NCI-H69 (cell line): ENCODE measurements around the gene NCAPH2.

Source experiments
- DNase-seq: peaks from one replicate; lab custom pipeline; 2025; lab: John Stamatoyannopoulos, UW

The NCAPH2 gene

GRCh38 chr22:50507991-50508884 is at the start of gene NCAPH2:
Gene NCAPH2, plus strand, starts transcription at chr22:50508224. Its CDS starts 114 bp downstream, at chr22:50508338.
- peak; percentile 99 for DNase-seq

- DNase-seq, result no peak
These were observed 49.0 kb upstream of the NCAPH2 start for GRCh38 chr22:50459016-50459415.

GRCh38 chr22:50459496-50460140 is 48.4 kb upstream of the NCAPH2 start:
- DNase-seq, result no peak

DNA sequence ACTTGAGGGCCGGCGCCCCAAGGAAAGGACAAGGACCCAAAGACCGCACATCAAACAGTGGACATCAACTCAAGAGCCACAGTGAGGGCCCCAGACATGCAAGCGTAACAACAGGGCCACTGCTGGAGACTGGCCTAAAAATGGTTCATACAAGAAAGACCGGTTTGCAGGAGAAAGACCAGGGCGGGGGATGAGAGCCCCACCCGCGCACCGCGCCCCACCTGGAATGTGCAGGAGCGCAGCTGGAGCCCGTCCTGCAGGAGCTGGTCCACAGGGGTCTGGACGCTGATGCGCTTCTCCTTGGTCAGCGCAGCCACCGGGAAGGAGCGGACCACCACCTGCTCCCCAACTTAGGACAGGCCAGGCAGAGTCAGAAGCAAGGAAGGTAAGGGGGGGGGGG is 47.1 kb upstream of the NCAPH2 start:
- no peak for DNase-seq

DNA sequence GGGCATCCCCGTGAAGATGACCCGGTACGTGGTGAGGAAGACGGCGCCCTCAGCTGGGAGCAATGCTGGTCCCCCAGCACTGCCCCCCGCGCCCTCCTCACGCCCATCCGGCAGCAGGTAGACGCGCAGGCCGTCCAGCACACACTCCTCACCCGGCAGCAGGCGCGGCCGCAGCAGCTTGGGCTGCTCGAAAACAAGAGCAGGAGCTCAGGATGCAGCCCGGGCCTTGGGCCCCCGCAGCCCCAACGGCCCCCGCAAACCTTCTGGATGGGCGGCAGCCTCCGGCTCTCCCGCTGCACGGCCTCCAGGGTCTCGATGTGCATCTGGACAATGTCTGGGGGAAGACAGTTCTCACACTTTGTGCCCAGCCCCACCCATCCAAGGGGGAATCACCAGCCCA is 46.5 kb upstream of the NCAPH2 start:
- no peak for DNase-seq

DNA sequence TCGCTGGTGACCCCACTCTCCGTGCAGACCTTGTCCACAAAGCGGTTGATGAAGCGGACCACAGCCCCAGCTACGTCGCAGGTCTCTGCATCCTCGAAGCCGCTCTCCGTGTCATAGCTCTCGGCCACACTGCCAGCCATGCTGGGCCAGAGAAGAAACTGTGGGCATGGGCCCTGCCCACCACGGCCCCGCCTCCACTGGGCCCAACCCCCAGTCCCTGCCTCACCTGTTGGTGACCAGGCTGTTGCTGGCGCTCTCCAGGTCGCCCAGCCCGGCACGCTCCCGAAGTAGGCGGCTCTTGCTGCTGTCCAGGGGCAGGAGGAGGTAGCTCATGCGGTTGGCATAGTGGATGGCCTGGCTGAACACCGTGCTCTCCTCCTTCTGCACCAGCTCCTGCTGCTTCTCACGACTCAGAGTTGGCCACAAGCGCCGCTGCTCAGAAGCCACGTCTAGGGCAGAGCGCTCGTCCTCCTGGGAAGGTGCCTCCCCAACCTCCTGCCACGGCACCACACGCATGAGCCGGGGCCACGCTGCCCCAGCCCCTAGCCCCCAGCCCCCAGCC is 46.0 kb upstream of the NCAPH2 start:
- DNase-seq, result no peak

GRCh38 chr22:50463188-50463900 is 44.7 kb upstream of the NCAPH2 start:
- no peak for DNase-seq

- no peak for DNase-seq
These were observed 43.6 kb upstream of the NCAPH2 start for GRCh38 chr22:50464451-50464850.

DNA sequence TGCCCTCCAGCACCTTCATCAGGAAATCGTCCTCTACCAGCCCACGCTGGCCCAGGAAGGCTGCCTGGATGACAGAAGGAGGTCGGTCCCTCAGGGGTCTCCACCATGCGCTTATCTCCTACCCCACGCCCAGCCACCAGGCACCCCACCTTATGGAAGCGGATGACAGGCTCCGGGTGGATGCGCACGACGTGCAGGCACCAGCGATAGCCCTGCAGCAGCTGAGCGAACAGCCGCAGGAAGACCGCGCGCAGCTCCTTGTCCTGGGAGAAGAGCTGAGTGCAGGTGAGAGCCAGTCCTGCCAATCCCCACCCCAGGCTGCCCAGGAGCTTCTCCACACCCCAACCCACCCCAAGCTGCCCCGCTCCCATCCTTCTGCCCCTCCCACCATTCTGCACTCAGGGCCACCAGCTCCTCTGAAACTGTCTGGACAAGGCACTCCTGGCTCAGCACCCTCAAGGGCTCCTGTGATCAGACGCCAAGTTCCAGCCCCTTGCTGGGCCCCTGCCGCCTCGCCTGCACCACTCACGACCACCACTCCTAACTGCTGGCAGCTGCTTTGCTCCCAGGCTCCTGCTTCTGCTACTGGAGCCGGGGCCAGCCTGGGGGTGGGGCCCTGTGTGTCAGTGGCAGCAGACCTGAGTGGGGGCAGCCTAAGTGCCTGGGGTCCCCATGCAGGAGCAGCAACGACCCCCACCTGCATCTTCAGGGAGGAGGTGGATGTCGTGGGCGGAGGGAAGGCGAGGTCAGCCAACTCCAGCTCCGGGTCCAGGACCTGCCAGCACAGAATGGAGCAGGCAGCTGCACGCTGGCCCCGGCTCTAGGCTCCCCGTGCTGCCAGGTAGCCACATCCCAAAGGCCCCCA is 42.7 kb upstream of the NCAPH2 start:
- DNase-seq, result no peak

- DNase-seq, result peak; percentile 26
These were observed 40.7 kb upstream of the NCAPH2 start for GRCh38 chr22:50467341-50467740.

- peak; percentile 19 for DNase-seq
These were observed 40.1 kb upstream of the NCAPH2 start for GRCh38 chr22:50467773-50468440.

GRCh38 chr22:50468626-50469025 is 39.4 kb upstream of the NCAPH2 start:
- no peak for DNase-seq

DNA sequence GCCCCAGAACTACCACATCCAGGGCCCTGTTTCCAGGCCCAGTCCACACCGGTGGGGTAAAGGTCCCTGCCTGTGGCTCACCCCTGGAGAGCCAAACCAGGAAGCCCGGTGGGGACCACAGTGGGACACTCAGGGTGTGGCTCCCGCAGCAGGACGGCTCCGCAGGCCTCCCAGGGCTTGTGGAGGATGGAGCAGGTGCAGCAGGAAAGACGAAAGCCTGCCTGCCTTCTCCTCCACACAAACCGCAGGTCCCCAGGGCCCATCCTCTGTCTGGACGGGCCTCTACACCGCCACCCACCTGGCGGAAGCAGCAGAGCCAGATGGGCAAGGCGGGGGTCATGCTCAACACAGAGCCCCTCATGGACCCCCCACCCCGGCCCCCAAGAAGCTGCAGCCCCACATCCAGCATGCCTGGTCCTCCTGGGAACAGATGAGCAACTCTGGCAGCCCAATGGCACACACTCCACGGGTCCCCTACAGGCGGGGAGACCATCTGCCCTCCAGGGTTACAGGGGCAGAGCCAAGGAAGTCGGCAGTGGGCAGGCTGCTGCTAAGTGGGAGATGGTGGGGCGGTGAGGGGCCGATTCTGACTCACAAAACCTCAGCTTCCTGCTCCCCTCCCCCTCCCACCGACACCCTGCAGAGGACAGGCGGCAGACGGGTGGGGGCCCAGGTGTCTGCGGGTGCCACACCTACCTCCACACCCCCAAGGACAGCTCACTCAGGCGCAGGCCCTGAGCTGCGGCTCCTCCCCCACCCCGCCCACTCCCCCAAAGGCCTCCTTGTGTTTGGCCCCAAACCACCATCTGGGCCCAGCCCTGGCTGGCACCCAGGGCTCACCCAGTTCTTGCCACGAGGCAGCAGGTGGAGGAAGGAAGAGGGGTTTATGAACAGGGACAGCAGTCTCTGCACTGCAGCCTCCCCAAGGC is 38.4 kb upstream of the NCAPH2 start:
- DNase-seq, result peak; percentile 97

DNA sequence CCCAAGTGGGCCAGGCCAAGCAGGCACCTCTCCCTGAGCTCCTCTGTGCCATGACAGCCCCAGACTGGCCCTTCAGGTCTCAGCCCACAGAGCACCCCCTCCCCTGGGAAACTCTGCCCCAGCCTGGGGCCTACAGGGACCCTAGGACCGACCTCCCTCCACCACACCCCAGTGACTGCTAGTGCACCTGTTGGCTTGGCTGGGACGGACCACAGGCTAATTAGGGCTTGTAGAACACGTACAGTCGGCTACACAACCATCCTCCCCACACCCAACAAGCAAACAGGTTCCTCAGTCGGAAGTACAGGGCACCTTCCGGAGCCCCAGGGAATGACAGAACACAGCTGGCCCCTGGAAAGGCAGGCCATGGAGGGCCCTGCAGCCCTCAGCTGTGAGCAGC is 37.5 kb upstream of the NCAPH2 start:
- DNase-seq, result peak; percentile 42

DNA sequence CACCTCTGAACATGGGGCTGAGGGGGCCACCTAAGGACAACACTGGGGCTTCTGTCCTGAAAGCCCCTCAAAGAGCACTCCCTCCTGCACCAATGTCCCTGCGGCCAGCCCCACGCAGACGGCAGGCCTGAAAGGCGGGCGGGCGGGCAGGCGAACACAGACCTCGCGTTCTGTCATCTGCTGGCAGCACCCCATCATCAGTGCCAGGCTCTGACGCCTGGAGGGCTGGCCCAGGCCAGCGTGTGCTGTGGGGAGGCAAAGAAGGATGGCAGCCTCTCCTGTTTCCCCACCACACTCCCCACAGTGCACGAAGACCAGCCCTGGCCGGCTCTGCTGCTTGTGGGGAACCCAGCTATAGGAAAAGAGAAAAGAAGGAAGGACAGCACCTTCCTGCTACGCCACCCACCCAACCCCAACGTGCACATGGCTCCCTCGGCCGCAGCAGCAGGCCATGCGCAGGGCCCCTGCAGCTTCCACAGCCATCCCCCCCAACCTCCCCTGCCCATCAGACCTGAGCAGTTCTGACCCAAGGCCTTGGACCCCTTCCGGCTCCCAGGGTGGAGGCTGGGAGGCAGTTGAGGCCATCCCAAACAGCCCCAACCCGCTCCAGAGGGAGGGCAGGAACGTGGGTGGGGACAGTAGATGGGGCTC is 36.7 kb upstream of the NCAPH2 start:
- no peak for DNase-seq

GRCh38 chr22:50471962-50472361 is 36.1 kb upstream of the NCAPH2 start:
- DNase-seq, result no peak

GRCh38 chr22:50473088-50473487 is 34.9 kb upstream of the NCAPH2 start:
- DNase-seq, result peak; percentile 45

DNA sequence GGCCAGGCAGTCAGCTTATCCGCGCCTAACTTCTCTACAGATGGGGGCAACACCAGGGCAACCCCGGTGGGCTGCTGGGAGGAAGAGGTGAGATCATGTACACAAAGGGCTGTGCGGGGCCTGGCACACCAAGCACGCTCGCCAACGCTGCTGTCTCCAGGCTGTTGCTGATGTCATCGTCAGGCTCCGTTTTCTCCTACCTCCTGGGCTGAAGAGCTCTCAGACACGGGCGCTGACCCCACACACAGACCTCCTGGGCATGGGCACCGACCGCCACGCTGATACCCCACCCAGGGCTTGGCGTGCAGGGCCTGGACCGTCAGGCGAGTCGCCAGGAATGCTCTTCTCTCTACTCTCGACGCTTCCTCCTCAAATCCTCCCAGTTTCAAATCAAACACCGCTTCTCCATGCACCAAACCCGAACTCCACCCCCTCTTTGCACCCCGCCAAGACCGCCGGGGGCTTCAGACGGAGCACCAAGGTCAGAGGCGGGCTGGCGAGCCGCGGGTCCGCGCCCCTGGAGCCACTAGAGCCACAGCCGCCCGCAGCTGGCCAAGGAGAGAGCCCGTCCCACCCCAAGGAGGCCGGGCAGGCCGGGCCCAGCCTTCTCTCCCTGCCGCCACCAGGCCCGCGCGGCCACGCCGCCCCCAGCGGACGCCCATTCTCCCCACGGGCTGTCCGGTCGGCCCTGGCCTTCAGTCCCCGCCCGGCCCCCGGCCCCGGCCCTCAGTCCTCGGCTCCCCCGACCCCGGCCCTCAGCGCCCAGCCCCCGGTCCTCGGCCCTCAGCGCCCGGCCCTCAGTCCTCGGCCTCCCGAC is 34.0 kb upstream of the NCAPH2 start:
- peak; percentile 49 for DNase-seq
